K562 treated with DMSO at 1 percent for 48 hours (cell line): Measurements from ENCODE around the gene KLHDC8A. TPM values are rescaled to one million over a fixed set of nuclear protein-coding genes. Genes with fewer than 3 reads are reported as not detected.

Experiments used
- total RNA-seq: library from RNA; unstranded; fragments of 300-600 nt; gene quantifications from 2 replicates; pipeline ENCODE4 v1.2.3, GENCODE V29; 2022; ENCODE audit warnings: low replicate concordance; ENCODE audit errors: extremely low read depth

KLHDC8A gene, protein sequence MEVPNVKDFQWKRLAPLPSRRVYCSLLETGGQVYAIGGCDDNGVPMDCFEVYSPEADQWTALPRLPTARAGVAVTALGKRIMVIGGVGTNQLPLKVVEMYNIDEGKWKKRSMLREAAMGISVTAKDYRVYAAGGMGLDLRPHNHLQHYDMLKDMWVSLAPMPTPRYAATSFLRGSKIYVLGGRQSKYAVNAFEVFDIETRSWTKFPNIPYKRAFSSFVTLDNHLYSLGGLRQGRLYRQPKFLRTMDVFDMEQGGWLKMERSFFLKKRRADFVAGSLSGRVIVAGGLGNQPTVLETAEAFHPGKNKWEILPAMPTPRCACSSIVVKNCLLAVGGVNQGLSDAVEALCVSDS
- total RNA-seq = not detected in 2 replicates

DNA sequence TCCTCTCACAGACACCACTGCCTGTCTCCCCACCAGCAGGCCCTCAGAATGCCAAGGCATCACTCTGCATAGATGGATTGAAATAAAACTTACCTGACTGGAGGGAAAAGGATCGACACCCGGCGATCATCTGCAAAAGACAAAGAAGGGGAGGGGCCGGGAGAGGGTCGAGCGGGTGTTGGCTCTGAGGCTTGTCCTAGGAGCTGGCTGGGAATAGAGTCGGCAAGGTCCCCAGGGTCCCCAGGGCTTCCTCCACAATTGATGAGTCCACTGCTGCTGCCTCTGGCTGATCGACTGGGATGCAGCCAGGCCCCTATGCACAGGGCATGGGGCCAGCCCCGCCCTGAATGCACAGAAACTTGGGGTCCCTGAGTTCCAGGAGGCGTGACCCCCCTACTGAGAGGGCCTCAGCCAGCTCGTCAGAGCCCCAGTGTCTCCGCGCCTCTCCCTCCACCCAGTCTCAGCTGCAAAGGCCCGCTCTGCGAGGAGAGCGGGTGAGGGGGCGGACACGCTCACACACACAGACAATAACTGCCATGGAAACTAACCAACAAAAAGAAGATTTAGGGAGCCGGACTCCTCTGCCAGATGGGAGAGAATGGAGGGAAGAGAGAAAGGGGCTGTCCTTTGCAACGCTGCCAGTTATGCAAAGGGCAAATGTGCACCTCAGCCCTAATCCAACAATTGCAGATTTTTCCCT is at the start of gene KLHDC8A:
TSS of gene KLHDC8A (minus strand) at position 483 of the 700 bp plus-strand sequence. CDS start 13,318 bp downstream, outside the sequence.

DNA sequence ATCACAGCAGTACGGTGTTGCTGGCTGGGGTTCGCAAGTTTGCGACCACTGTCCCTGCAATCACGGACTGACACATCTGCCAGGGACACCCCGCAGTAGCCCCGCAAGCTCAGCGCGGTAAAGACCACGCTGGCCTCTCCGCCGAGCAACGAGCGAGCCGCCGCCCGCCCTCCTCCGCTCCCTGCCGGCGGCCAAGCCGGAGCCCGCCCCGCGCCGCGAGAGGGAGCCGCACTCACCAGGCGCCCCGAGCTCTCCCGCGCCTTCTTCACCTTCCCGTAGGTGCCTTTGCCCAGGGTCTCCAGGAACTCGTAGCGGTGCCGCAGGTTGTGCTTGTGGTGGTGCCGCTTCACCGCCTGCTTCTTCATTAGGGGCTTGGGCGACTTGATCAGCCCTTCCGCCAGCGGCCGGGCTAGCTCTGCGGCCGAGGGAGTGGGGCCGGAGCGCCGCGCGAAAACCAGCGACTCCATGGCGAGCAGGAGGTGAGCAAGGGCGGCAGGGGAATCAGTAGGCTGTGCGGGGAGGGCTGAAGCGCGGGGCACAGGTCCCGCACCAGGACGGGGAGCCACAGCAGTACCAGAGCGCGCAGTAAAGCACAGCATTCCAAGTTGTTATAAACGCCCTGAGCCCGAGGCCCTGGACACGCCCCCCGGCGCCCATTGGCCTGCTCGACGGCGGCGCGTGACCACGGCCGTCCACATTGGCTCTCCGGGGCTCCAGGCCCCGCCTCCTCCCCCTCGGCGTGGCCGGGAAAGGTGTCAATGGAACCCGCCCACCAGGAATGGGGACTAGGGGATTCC is 35.4 kb downstream of the KLHDC8A start, which contains the start of gene NUAK2:
TSS of gene NUAK2 (minus strand) at position 584 of the 797 bp plus-strand sequence. CDS start at position 467, 117 bp downstream.

Other genes starting within 250 kb of the KLHDC8A start
- gene RBBP5, start 234.9 kb downstream of the KLHDC8A start, total RNA-seq = not detected in 2 replicates
- gene DSTYK, start 145.2 kb downstream of the KLHDC8A start, total RNA-seq = not detected in 2 replicates
- gene TMCC2, start 129.0 kb downstream of the KLHDC8A start, total RNA-seq = not detected in 2 replicates
- gene NUAK2, start 35.2 kb downstream of the KLHDC8A start, total RNA-seq = not detected in 2 replicates
- gene LEMD1, start 65.1 kb upstream of the KLHDC8A start, total RNA-seq = not detected in 2 replicates
- not detected in 2 replicates for gene BLACAT1, start 99.1 kb upstream of the KLHDC8A start, total RNA-seq
- gene CDK18, start 147.7 kb upstream of the KLHDC8A start, total RNA-seq = not detected in 2 replicates